ENCODE results near the gene CDC27. TPM values are rescaled to one million over a fixed set of nuclear protein-coding genes. Genes with fewer than 3 reads are reported as not detected.
"Not testable (repeated sequence)": the region's sequence is repeated elsewhere in the genome, so short reads cannot be mapped to it uniquely, and the experiment has no call there.

Gene CDC27, protein sequence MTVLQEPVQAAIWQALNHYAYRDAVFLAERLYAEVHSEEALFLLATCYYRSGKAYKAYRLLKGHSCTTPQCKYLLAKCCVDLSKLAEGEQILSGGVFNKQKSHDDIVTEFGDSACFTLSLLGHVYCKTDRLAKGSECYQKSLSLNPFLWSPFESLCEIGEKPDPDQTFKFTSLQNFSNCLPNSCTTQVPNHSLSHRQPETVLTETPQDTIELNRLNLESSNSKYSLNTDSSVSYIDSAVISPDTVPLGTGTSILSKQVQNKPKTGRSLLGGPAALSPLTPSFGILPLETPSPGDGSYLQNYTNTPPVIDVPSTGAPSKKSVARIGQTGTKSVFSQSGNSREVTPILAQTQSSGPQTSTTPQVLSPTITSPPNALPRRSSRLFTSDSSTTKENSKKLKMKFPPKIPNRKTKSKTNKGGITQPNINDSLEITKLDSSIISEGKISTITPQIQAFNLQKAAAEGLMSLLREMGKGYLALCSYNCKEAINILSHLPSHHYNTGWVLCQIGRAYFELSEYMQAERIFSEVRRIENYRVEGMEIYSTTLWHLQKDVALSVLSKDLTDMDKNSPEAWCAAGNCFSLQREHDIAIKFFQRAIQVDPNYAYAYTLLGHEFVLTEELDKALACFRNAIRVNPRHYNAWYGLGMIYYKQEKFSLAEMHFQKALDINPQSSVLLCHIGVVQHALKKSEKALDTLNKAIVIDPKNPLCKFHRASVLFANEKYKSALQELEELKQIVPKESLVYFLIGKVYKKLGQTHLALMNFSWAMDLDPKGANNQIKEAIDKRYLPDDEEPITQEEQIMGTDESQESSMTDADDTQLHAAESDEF
- polyA plus RNA-seq (ENCODE audit: insufficient read length in 4 of 4) = 10 to 100 TPM; 47.6 to 60.7 (median 56.0) TPM

DNA sequence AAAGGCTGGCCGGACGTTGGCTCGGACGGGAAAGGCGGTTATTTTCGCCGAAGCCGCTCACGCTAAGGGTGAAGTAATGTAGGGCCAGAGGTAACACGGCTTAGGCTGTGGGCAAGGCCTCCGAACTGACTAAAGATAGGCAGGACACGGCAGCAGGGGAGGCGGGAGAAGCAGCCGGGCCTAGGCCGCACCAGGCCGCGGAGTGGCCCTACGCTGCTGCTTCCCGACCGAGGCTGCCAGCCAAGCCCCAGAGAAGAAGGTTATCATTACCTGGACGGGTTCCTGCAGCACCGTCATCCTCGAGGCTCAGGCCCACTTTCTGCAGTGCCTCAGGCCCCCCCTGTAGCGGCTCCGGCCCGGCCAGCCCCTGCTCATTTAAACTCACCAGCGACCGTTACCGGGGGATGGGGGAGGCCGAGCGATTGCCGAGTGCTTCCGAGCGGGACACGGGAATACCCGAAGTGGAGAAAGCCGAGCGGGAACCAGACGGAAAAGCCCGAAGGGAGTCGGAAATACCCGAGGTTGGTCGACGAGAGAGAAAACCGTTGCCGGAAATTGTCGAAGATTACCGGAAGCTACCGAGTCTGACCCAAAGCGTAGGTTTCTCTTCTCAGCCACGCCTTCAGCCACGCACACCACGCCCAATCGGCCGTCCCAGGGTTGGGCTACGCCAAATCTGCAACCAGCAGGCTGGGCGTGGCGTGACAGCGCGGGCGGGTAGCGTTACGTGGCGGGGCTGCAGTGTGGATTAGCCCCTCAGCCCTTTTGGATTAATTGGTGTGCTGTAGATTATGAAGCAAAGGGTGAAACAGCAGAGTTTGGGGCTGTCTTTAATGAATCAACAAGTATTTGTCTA is at the start of gene CDC27:
TSS of gene CDC27 (minus strand) at position 420 of the 856 bp plus-strand sequence. CDS start at position 297, 123 bp downstream.
- DNase-seq (ENCODE audit: low read depth in 4 of 4, low spot score in 2 of 4) = peak; percentile 99 to 100 (median 100)

DNA sequence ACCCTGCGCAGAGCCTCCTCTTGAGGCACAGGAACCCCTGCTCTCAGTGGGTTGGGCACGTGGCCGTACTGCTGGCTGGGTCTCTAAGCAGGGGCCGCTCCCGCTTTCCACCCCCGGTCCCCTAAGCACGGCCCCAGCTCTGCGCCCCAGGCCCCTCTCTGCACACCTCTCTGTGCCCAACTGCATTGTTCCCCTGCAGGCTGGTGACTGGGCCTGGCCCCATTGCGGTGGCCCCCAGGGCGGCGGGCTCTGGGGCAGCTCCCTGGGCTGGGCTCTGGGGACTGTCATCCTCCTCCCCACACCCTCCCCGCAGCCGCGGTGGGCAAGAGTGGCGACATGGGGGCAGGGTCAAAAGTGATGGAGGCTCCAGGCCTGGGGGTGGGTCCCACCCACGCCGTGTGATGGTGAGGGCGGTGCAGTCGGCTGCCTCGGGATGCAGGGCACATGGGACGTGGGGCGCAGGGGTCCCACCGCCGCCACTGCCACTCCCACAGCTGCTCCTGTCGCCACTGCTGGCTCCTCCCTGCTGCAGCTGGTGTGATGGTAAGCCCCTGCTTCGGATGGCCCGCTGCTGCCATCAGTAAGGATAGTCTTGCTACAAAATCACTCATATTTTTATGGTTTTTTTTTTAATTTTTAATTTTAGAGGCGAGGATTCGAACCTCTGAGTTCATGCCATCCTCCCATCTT is 49.4 kb upstream of the CDC27 start:
- no peak for DNase-seq (ENCODE audit: low read depth in 4 of 4, low spot score in 2 of 4)

DNA sequence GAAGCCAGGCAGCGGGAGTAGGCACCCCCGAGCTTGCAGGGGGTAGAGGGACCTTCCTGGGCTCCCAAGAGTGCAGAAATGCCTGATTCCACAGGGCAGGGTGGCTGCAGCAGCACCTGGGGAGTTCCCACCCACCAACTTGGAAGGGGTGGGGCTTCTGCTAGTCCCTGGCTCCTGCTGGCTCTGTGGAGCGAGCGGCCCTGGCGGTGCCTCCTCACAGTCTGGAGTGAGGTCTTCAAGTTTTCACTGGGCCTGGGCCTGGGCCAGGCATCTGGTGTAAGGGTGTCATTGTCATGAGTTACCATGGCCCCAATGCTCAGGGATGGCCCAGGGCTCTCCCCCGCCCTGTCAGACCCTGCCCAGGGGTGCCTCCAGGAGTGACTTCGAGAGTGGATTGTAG is 48.7 kb upstream of the CDC27 start:
- no peak for DNase-seq (ENCODE audit: low read depth in 4 of 4, low spot score in 2 of 4)

DNA sequence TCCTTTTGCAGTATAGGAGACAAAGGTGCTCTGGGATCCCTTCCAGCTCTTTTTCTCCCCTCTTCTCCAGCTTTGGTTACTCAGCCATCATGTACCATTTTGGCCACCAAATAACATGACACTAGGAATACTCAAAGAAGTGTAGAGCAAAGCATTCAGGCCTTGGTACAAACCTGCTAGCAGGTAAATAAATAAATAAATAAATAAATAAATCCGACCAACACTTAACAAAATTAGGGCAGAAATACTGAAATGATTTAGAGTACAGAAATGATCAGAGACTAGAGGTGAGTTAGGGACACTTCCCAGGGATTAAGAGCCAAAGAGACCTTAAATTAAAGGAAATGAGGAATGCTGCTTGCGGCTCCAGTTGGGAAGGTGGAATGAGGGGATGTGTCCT is 46.8 kb upstream of the CDC27 start:
- no peak for DNase-seq (ENCODE audit: low read depth in 4 of 4, low spot score in 2 of 4)

DNA sequence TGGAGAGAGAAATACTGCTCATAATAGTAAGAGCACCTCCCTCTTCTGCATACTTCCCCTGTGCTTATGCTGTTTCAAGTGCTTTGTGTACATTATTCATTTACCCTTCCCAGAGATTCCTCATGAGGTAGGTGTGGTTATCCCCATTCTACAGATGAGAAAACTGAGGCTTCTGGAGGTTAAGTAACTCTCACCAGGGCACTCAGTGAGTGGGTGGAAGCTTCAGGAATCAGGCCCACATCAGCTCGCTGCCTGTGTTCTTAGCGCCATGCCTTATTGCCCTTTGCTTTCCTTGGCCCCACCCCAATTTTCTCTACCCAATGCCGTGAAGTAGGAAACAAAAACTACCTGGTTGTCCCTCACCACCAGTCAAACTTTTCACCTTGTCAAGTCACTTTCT is 46.4 kb upstream of the CDC27 start:
- no peak for DNase-seq (ENCODE audit: low read depth in 4 of 4, low spot score in 2 of 4)

DNA sequence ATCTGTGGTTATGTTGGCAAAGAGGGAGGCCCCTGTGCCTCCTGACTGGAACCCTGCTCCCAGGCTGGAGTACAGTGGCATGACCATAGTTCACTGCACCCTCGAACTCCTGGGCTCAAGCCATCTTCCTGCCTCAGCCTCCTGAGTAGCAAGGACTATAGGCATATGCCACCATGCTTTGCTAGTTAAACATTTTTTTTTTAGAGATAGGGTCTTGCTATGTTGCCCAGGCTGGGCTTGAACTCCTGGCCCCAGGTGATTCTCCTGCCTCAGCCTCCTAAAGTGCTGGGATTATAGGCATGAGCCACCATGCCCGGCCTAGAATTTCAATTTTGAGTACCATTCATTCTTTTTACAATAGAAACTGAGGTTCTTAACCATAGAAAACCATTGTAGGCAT is 43.4 kb upstream of the CDC27 start:
- no peak for DNase-seq (ENCODE audit: low read depth in 4 of 4, low spot score in 2 of 4)

DNA sequence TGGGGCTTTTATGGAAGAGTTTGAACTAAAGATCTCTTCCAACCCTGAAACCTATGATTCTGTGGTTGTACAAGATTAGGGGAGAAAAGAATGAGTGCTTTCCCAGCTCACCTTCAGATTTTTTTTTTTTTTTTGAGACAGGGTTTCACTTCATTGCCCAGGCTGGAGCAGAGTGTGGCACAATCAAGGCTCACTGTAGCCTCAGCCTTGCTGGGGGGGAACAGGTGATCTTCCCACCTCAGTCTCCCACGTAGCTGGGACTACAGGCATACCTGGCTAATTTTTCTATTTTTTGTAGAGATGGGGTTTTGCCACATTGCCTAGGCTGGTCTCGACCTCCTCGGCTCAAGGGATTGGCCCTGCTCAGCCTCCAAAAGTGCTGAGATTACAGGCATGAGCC is 42.8 kb upstream of the CDC27 start:
- DNase-seq (ENCODE audit: low read depth in 4 of 4, low spot score in 2 of 4) = no peak

DNA sequence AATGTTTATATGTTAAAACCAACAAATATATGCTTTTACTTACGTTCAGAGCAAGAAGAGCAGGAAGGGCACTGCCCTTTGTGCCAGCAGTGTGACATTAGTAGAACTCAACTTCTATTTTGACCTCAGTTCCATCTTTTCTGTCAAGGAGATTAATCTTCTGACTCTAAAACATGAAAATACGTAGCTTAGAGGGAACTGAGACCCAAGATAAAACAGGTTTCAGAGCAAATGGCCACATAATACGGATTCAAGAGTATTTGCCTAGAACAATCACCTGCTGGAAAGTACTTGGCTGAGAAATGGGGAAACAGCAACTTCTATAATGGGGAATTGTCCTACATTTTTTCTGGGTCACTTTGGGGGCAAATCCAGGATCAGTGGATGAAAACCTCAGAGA is 42.2 kb upstream of the CDC27 start:
- DNase-seq (ENCODE audit: low read depth in 4 of 4, low spot score in 2 of 4) = no peak

DNA sequence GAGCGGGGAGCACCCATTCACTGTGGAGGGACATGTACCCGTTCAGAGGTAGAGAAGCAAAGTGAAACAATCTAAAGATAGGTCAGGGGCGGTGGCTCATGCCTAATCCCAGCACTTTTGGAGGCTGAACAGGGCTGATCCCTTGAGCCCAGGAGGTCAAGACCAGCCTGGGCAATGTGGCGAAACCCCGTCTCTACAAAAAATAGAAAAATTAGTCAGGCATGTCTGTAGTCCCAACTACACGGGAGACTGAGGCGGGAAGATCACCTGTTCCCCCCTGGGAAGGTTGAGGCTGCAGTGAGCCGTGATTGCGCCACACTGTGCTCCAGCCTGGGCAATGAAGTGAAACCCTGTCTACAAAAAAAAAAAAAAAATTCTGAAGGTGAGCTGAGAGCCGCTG is 41.8 kb upstream of the CDC27 start:
- DNase-seq (ENCODE audit: low read depth in 4 of 4, low spot score in 2 of 4) = no peak

DNA sequence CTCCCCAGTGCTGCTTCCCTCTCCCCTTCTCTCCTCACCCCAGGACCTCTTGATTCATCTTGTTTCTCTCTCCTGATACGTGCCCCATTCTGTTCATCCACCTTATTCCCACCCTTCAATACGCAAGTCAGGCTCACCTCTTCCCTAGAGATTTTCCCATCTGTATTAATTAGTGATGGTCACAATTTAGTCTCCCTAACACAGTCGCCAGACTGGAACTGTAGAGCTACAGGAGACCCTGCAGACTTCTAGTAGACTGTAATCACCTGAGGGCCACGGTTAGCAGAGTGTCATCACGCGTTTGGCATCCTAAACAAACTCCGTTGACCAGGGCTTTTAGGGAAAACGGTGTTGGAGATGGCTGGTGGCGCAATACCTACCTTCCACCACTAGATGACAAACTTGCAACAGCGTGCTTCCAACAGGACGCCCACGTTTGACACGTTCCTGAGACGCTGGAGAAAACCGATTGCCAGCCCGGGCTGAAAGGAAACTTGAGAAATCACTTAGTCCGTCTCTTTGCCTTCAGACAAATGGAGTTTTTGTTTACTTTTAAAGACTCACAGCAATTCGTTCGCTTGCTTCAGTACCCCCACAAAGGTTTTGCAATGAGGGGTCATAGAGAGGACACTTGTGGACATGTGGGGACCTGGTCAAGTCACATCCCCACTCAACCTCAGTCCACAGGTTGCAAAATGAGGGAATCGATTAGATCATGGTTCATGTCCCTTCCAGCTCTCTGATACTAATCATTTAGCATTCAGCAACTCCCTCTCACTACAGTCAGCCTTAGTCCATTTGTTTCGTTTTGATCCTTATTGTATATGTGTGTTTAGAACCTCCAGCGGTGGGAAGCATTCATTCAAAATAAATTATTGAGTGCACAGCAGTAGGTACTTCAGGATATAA is 40.7 kb upstream of the CDC27 start:
- peak in 1 of 4 donors; percentile 78 for DNase-seq (ENCODE audit: low read depth in 4 of 4, low spot score in 2 of 4)

DNA sequence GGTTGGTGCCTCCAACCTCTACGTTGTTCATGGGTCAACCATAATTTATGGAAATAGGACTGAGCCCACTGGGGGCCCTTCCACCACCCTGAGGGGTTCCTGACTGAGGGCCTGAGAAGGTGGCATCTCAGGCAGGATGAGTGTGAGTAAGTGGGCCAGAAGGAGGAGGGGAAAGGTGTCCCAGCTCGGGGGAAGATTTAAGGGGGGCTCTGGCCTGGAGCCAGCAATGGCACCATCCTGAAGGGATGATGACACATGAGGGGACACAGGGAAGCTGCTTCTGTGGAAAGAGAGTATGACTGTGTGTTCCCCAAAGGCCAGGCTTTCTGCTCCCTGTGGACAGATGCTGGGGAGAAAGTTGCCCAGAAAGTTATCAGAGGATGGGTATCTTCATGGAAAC is 38.8 kb upstream of the CDC27 start:
- DNase-seq (ENCODE audit: low read depth in 4 of 4, low spot score in 2 of 4) = no peak

DNA sequence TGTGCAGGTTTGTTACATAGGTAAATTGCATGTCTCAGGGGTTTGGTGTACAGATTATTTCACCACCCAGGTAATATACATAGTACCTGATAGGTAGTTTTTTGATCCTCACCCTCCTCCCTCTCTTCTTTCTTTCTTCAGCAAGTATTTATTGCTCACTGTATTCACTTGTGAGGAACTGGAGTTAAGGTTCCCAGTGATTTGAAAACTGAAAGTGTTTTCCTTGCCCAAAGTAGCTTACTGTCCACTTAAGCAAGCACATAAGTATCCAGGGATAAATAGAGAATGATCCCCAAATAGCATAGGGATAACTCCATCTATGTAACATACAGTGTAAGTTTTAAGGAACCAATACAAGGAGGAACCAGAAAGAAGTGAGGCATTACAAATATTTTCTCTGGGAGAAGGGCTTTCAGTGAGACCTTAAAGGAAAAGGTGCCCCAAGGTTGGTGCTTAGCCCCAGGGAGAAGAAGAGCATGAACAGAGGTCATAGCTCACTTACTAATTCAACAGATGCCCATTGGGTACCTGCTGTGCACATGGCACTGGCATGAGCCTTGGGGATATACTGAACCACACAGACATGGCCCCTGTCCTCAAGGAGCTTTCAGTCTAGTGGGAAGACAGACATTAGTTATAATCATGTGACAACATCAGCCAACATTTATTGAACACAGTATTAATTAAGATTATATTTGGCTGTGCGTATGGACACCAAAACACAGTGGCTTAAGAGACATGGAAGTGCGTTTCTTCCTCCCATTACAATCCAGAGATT is 37.0 kb upstream of the CDC27 start:
- DNase-seq (ENCODE audit: low read depth in 4 of 4, low spot score in 2 of 4) = no peak

DNA sequence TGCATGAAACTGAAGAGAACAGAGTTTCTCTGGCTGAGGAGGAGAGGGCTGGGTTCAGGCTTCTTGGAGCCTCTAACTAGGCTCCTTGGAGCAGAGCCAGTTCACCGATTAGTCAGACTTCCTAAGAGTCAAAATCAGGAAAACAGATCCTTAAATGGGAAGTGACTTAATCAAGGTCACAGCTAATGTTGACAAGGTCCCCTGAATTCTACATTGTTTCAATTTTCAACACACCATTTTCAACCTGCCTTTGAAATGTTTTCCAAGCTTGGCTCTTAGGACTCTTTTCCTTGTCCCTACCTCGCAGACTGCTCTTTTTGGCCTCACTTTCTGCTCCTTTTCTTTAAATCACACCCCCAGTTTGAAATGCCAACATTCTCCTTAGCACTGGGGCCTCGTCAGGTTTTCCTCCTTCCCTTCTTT is 36.4 kb upstream of the CDC27 start:
- no peak for DNase-seq (ENCODE audit: low read depth in 4 of 4, low spot score in 2 of 4)

DNA sequence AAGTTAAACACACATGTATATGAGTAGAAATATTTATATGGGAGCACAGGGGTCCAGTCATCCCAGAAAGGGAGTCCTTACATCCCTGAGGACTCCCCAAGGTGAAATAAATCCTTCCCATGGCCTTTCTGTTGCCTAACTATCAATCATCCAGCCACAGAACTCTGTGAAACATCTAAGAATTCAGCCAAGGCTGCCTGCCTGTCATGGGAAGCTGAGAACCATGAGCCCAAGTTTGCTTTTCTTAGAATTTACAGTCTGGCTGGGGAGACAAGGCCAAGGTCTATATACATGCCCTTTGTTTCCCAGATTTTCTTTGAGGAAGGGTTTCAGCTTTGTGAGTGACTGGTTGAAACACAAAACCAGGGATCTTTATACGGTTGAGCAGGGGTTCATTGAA is 35.9 kb upstream of the CDC27 start:
- no peak for DNase-seq (ENCODE audit: low read depth in 4 of 4, low spot score in 2 of 4)

DNA sequence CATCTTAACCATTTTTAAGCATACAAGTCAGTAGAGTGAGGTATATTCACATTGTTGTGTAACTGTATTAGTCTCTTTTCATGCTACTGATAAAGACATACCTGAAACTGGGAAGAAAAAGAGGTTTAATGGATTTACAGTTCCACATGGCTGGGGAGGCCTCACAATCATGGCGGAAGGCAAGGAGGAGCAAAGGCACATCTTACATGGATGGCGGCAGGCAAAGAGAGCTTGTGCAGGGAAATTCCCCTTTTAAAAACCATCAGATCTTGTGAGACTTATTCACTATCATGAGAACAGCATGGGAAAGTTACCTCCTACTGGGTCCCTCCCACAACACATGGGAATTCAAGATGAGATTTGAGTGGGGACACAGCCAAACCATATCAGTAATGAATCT is 35.0 kb upstream of the CDC27 start:
- not testable (repeated sequence) for DNase-seq (ENCODE audit: low read depth in 4 of 4, low spot score in 2 of 4)

DNA sequence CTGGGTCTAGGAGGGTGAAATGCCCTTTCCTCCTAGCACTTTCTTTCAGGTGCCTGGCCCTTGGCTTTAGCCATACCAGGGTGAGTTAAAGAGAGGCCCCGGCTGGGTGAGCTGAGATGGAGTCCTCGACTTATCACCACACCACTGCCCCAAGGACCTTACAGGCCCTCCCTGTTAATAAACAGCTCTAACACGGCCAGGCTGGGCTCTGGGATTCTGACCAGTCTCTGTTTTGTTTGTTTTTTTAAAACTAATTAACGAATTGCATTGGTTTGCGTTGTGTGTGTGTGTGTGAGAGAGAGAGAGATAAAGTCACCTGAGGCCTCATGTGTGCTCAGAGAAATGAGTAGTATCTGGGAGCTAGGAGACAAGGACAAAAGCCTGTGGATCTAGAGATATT is 34.4 kb upstream of the CDC27 start:
- no peak for DNase-seq (ENCODE audit: low read depth in 4 of 4, low spot score in 2 of 4)

DNA sequence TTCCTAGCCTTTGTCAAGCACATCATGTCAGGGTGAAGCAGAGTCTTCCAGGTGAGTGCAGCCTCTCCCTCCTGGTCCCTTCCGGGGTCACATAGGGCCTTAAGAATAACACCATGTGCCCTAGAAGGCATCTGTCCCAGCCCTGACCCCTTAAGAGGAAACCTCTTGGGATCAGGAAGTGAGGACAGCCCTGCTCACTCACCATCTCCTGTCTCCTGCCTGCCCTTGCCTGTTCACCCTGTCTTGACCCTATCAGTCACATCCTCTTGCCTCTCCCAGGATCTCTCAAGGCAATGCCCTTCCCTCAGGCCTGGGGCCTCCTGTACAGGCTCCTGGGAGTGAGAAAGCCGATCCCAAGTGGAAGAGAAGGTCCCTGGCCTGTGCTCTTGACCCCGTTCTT is 33.9 kb upstream of the CDC27 start:
- DNase-seq (ENCODE audit: low read depth in 4 of 4, low spot score in 2 of 4) = no peak

DNA sequence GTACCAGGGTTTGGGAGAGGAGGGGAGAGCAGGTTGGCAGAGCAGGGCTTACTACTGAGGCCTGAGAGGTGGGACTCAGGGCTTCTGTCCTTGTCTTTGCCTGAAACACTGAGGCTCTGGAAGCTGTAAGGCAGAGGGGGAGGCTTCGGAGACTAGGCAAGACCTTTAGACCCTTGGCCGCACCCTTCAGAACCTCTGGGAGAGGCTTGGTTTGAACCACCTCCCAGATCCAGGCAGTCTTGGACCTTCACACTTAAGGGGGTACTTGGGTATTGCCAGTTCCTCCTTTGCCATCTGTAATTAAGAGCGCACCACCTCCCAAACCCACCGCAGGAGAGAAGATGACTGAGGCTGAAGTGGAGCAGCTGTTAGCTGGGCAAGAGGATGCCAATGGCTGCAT is 33.0 kb upstream of the CDC27 start:
- DNase-seq (ENCODE audit: low read depth in 4 of 4, low spot score in 2 of 4) = no peak

Measured in left renal cortex interstitium (tissue), 4 donors.